HUES64 (cell line): ENCODE results near the gene LVRN.

ENCODE experiments used
- H3K27ac ChIP-seq: 2 replicates; pipeline ENCODE4 v1.7.0; 2013; ENCODE audit warnings: low read depth, low read length, inconsistent platforms
- H3K27me3 ChIP-seq: 2 replicates; pipeline ENCODE4 v1.6.1; 2013; ENCODE audit warnings: mild to moderate bottlenecking, low read length; ENCODE audit not compliant: insufficient read depth
- H3K36me3 ChIP-seq: 2 replicates; pipeline ENCODE4 v1.6.1; 2013; ENCODE audit warnings: mild to moderate bottlenecking, low read length; ENCODE audit not compliant: insufficient read depth
- H3K4me1 ChIP-seq: 2 replicates; pipeline ENCODE4 v1.6.1; 2013; ENCODE audit warnings: mild to moderate bottlenecking, low read length, moderate library complexity; ENCODE audit not compliant: insufficient read depth
- H3K4me3 ChIP-seq: 2 replicates; pipeline ENCODE4 v1.5.1; 2013; ENCODE audit warnings: mild to moderate bottlenecking, low read length, moderate library complexity
- H3K9ac ChIP-seq: 2 replicates; pipeline ENCODE4 v1.6.1; 2013; ENCODE audit warnings: mild to moderate bottlenecking, low read depth, low read length
- H3K9me3 ChIP-seq: 2 replicates; pipeline ENCODE4 v1.6.1; 2013; ENCODE audit warnings: low read depth, low read length; ENCODE audit not compliant: insufficient read depth
- WGBS: fragments of 150-250, 120-280 bp; methylation state at CpG from one replicate; pipeline ENCODE4 v1.1.7; 2013; ENCODE audit warnings: missing lambda C conversion rate; 5-methylcytosine and 5-hydroxymethylcytosine counted together

Gene LVRN

DNA sequence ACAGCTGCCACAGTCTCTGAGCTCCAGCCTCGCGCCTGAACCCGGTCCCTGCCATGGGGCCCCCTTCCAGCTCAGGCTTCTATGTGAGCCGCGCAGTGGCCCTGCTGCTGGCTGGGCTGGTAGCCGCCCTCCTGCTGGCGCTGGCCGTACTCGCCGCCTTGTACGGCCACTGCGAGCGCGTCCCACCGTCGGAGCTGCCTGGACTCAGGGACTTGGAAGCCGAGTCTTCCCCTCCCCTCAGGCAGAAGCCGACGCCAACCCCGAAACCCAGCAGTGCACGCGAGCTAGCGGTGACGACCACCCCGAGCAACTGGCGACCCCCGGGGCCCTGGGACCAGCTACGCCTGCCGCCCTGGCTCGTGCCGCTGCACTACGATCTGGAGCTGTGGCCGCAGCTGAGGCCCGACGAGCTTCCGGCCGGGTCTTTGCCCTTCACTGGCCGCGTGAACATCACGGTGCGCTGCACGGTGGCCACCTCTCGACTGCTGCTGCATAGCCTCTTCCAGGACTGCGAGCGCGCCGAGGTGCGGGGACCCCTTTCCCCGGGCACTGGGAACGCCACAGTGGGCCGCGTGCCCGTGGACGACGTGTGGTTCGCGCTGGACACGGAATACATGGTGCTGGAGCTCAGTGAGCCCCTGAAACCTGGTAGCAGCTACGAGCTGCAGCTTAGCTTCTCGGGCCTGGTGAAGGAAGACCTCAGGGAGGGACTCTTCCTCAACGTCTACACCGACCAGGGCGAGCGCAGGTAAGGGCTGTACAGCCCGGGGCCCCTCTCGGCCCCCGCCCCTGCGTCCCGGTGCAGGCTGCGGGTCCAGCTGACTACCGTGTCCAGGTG, 509 bp downstream of the LVRN start:
- Histone ChIP-seq H3K36me3 (no peaks in the 10 kb centered on the region), H3K9ac (no peak overlapping the region; the same call in 1 of the 2 replicates), H3K4me1 (no peaks in the 10 kb centered on the region), H3K9me3 (no peaks in the 10 kb centered on the region), H3K4me3 (peak overlapping the region; percentile 55), H3K27ac (no peak overlapping the region), H3K27me3 (peaks cover 80% of the 10 kb centered on the region)
- WGBS: 8% methylated on average over 71 of the region's 71 CpGs

DNA sequence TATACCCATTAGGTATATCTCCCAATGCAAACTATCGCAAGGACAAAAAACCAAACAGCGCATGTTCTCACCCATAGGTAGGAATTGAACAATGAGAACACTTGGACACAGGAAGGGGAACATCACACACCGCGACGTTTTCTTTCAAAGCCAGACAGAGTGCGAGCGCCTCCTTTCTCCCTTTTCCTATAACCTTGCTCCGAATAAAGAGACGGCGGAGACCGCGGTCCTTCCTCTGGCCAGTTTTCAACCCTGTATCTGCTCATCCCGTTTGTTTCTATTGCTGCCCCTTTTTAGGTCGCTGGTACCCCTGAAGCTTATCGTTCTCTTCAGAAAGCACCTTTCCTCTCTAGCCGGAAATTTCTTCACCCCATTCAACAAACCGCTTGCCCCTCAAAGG, 1.3 kb downstream of the LVRN start:
- WGBS: 33% methylated on average over 17 of the region's 17 CpGs
- H3K4me3 ChIP-seq: peak overlapping the region; percentile 55; the same call in 1 of the 2 replicates

DNA sequence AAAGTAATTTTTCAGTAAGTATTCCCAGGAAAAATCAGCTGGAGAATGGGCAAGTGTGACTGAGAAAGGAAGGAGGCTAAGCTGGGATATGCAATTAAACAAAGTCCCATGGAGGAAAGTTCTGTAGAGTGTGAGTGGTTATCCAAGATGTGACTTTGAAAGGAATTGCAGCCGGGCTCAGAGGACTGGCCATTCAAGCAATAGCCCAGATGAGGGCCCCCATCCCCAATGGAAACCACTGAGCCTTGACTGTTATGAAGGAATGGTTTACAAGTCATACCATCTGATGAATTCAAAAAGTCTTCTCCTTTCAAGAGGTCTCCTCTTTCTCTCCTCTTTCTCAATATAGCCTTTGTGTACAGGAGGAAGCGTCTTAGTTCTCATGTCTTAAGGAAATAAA, 6.5 kb downstream of the LVRN start:
- Histone ChIP-seq H3K27ac (no peak overlapping the region), H3K27me3 (peaks cover 33% of the 10 kb centered on the region), H3K4me3 (no peak overlapping the region), H3K9me3 (0 out of 2 replicates have a peak, but pooled peaks cover 6% of the 10 kb centered on the region), H3K36me3 (no peaks in the 10 kb centered on the region), H3K9ac (no peak overlapping the region), H3K4me1 (no peaks in the 10 kb centered on the region)
- 90% methylated on average over 2 of the region's 2 CpGs for whole genome bisulfite sequencing

More for the DNA sequence above, 1.3 kb downstream of the LVRN start:
- Histone ChIP-seq H3K9me3 (no peaks in the 10 kb centered on the region), H3K9ac (no peak overlapping the region), H3K36me3 (no peaks in the 10 kb centered on the region), H3K4me1 (no peaks in the 10 kb centered on the region), H3K27me3 (peaks cover 75% of the 10 kb centered on the region), H3K27ac (no peak overlapping the region)

DNA sequence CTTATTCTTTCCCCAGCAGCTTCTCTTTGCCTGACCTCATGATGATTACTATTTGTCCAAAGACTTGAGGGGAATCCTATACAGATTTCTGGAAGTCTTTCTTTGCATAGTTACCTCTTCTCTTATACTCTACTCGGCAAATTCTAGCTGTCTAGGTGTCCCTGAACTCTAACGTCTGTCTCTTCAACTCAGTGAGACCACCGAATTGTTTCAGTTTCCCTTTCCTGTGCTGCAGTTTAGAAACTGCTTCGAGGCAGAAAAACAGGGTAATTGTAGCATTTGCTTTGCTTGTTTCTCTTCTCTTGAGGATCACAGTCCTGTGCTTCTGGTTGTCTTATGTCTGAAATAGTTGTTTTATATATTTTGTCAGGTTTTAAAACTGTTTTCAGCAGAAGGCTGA, 14.8 kb downstream of the LVRN start:
- H3K27me3 ChIP-seq: no peaks in the 10 kb centered on the region
- H3K9ac ChIP-seq: no peak overlapping the region
- 92% methylated on average over 4 of the region's 4 CpGs for WGBS
- no peak overlapping the region for H3K27ac ChIP-seq
- no peaks in the 10 kb centered on the region for H3K4me1 ChIP-seq
- no peaks in the 10 kb centered on the region for H3K9me3 ChIP-seq
- no peaks in the 10 kb centered on the region for H3K36me3 ChIP-seq
- H3K4me3 ChIP-seq: no peak overlapping the region

DNA sequence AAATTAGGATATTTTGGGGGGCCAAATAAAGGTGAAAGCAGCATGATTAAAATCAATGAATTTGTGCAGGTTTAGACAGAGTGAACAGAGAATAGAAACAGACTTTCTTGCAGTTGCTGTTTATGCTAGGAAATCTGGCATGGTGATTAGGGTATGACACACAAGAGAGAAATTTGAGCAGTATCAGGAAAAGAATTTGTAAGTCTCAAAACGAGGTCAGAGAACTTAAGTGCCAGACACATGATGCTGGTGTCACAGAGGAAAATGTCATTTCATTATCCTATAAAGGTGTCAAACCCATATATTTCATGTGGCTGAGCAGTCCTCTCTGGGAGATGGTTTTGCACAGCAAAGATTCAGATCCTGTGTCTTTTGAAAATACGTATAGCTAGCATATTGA, 15.7 kb downstream of the LVRN start:
- Histone ChIP-seq H3K27ac (no peak overlapping the region), H3K4me1 (no peaks in the 10 kb centered on the region), H3K36me3 (no peaks in the 10 kb centered on the region), H3K27me3 (no peaks in the 10 kb centered on the region), H3K9me3 (no peaks in the 10 kb centered on the region), H3K4me3 (no peak overlapping the region), H3K9ac (no peak overlapping the region)
- 77% methylated on average over 2 of the region's 2 CpGs for whole genome bisulfite sequencing

DNA sequence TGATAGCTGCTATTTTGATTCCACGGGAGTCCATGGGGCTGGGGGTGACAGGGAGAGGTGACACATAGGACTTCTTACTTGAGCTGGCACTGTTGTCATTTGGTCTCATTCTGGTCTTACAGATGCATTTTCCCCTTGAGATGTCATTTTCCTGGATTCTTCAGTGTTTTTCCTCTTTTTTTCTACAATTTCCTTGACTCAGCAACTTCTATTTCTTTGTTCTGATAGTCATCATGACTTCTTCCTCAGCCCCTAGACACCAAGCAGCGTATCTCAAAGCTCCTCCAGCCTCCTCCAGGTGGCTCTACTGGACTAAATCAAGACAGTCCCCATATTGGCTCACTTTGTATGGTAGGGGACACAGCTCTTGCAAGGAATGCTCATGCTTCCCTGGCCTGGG, 16.5 kb downstream of the LVRN start:
- H3K27me3 ChIP-seq: no peaks in the 10 kb centered on the region
- no peaks in the 10 kb centered on the region for H3K36me3 ChIP-seq
- no peak overlapping the region for H3K27ac ChIP-seq
- WGBS: 94% methylated on average over 2 of the region's 2 CpGs
- no peak overlapping the region for H3K9ac ChIP-seq
- H3K4me1 ChIP-seq: no peaks in the 10 kb centered on the region
- no peaks in the 10 kb centered on the region for H3K9me3 ChIP-seq
- H3K4me3 ChIP-seq: no peak overlapping the region

DNA sequence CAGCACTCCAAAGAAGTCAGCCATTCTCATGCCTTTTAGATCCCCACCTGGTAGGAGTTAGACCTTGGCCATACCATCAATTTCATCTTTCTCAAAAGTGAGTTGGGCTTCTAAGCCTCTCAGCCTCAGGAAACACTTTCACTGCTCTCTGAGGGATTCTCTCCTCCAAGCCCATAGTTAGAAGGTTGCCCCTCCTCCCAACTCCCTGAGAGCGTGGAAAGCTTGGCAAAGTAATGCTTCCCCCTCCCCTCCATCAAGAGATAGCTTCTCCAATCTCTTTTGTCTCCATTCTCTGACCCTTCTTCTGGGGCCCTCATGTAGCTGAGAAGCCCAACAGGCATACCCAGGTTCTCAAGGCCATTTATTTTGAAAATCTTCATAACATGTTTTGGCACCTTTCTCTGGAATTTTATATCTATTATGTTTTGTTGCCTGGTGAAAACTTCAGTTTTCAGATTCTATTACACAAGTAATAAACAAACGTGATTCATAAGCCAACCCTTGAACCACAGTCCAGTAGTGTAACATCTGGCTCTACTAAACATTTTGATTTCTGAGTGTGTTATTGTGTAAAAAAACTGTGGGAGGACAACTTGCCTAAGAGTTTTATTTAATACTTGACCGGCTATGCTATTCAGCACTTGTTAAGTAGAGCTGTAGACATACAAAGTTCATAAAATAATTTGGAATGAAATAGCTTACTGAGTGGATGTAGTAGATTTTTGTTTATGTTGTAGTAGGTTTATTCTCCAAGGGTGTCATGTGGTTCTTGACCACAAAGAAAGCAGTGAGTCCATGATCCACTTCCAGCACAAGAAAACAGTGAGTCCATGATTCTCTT, 17.1 kb downstream of the LVRN start:
- Histone ChIP-seq H3K9me3 (no peaks in the 10 kb centered on the region), H3K27me3 (no peaks in the 10 kb centered on the region), H3K36me3 (no peaks in the 10 kb centered on the region), H3K4me3 (no peak overlapping the region), H3K4me1 (no peaks in the 10 kb centered on the region), H3K9ac (no peak overlapping the region), H3K27ac (no peak overlapping the region)
- 93% methylated on average over 2 of the region's 3 CpGs for WGBS

DNA sequence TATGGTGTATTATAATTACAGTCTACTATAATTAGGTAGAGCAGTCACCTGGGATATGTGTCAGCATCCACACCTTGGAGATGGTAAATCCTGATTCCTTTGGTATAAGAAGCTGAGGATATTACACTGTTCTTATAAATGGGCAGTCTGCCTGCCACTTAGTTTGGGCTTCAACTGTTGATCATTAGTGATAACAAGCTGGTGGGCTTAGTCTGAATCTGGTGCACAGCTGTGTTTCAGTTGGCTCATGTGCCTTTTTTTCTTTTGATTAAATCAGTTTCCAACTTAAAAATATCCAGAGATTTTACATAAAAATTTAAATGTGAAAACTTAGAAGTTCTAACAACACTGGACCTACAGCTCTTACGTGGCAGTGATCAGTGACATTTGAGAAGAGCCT, 21.2 kb downstream of the LVRN start:
- WGBS: 100% methylated on average over 1 of the region's 1 CpG
- Histone ChIP-seq H3K4me1 (no peaks in the 10 kb centered on the region), H3K4me3 (no peak overlapping the region), H3K27ac (no peak overlapping the region), H3K9ac (no peak overlapping the region), H3K9me3 (no peaks in the 10 kb centered on the region), H3K36me3 (no peaks in the 10 kb centered on the region), H3K27me3 (no peaks in the 10 kb centered on the region)

DNA sequence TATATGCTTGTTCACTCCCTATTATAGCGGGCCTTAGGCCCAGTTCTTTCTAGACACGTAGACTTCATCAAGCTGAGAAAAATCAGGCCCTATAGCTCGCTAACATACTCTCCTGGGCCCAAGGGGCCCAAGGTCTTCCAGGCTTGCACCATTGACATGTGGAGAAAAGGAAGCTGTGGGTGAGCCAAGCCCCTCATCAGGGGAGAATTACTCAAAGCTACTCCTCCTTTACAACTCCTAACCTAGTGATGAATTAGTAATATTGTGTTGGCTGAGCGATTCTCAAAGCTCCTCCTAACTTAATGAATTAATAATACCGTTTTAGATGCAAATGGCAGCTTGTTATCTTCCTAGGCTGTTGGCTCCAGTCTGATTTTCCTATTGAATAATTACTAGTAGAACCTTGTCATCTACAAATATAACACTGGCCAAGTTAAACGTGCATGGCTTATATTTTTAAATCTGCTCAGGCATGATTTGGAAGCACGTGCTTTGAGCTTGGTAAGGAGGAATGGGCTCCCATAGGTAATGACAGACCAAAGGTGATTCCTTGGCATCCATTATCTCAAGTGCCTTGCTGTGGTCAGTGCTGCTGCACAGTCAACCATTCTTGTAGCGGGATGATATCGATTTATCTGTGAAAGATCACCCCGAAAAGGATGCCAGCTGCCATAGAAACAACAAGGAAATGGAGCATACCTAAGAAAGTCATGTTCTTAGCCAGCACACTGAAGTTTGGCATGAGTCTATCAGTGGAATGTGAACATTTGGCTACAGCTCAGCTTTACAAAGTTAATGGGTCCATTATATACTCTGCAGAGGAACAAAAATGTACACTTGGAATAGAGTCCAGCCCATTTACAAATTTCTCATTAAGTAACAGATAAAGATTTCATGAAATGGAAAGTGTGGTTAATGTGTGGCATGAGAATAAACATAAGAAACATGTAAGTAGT, 23.8 kb downstream of the LVRN start:
- Histone ChIP-seq H3K4me3 (no peak overlapping the region), H3K4me1 (no peaks in the 10 kb centered on the region), H3K27ac (no peak overlapping the region), H3K27me3 (no peaks in the 10 kb centered on the region), H3K9me3 (no peaks in the 10 kb centered on the region), H3K9ac (no peak overlapping the region), H3K36me3 (no peaks in the 10 kb centered on the region)
- WGBS: 96% methylated on average over 9 of the region's 10 CpGs

DNA sequence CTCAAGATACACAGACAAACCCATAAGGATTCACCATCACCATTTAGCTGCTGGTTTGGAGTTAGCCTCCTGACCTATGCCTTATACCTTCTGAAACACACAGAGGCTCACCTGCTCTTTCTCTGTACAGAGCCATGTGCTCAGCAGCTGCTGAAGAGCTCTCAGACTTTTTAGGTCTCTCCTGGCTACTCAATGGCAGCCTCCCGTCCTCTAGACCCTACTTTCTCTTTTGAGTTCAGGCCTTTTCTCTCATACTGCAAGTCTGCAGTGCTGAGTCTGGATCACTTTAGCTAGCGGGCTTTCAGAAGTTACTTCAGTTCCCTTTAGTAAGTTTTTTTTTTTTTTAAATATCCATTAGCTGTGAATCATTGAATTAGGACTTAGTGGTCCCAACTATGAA, 25.7 kb downstream of the LVRN start:
- no peaks in the 10 kb centered on the region for H3K27me3 ChIP-seq
- no peaks in the 10 kb centered on the region for H3K36me3 ChIP-seq
- H3K4me1 ChIP-seq: no peaks in the 10 kb centered on the region
- no peak overlapping the region for H3K4me3 ChIP-seq
- H3K9ac ChIP-seq: no peak overlapping the region
- WGBS: 82% methylated on average over 2 of the region's 2 CpGs
- H3K9me3 ChIP-seq: no peaks in the 10 kb centered on the region
- H3K27ac ChIP-seq: no peak overlapping the region
